ENCODE measurements around the gene EPS15.
A peak's percentile ranks its signal among the peaks of the same experiment; 100 is the strongest.
"Not testable (repeated sequence)": the region's sequence is repeated elsewhere in the genome, so short reads cannot be mapped to it uniquely, and the experiment has no call there.

EPS15 gene

GRCh38 chr1:51442198-51442597 is 76.9 kb downstream of the EPS15 start:
- Mint-ChIP-seq H3K4me3 (peak overlapping the region; percentile 58), H3K9me3 (no peaks in the 10 kb centered on the region), H3K27me3 (no peaks in the 10 kb centered on the region), H3K4me1 (peaks cover 22% of the 10 kb centered on the region), H3K36me3 (ENCODE audit: insufficient read depth) (peaks cover 33% of the 10 kb centered on the region), H3K27ac (ENCODE audit: low read depth) (peak overlapping the region; percentile 63)
- DNase-seq (ENCODE audit: low spot score in 2 of 2) (no peak), ATAC-seq (replicated peaks; ENCODE audit: extremely low read depth, poor library complexity, severe bottlenecking) (peak; percentile 85)

GRCh38 chr1:51439895-51440294 is 79.2 kb downstream of the EPS15 start:
- Mint-ChIP-seq H3K27ac (ENCODE audit: low read depth) (no peak overlapping the region), H3K27me3 (no peaks in the 10 kb centered on the region), H3K4me1 (peaks cover 30% of the 10 kb centered on the region), H3K4me3 (no peak overlapping the region), H3K36me3 (ENCODE audit: insufficient read depth) (peaks cover 27% of the 10 kb centered on the region), H3K9me3 (no peaks in the 10 kb centered on the region)
- ATAC-seq (replicated peaks; ENCODE audit: extremely low read depth, poor library complexity, severe bottlenecking) (no peak), DNase-seq (ENCODE audit: low spot score in 2 of 2) (no peak)

- ATAC-seq (replicated peaks; ENCODE audit: extremely low read depth, poor library complexity, severe bottlenecking) (no peak), DNase-seq (ENCODE audit: low spot score in 2 of 2) (no peak)
- Mint-ChIP-seq H3K27ac (ENCODE audit: low read depth) (no peak overlapping the region), H3K9me3 (no peaks in the 10 kb centered on the region), H3K36me3 (ENCODE audit: insufficient read depth) (peaks cover 27% of the 10 kb centered on the region), H3K27me3 (no peaks in the 10 kb centered on the region), H3K4me1 (peaks cover 36% of the 10 kb centered on the region), H3K4me3 (no peak overlapping the region)
These were observed 80.0 kb downstream of the EPS15 start for GRCh38 chr1:51439053-51439452.

GRCh38 chr1:51437391-51437790 is 81.7 kb downstream of the EPS15 start:
- Mint-ChIP-seq H3K36me3 (ENCODE audit: insufficient read depth) (peaks cover 26% of the 10 kb centered on the region), H3K4me1 (peaks cover 41% of the 10 kb centered on the region)
- DNase-seq (ENCODE audit: low spot score in 2 of 2); H3K9me3 Mint-ChIP-seq; ATAC-seq (replicated peaks; ENCODE audit: extremely low read depth, poor library complexity, severe bottlenecking); H3K27me3 Mint-ChIP-seq; H3K4me3 Mint-ChIP-seq; H3K27ac Mint-ChIP-seq (ENCODE audit: low read depth): not testable (repeated sequence)

- H3K27ac Mint-ChIP-seq (ENCODE audit: low read depth): peak overlapping the region; percentile 14
- peaks cover 33% of the 10 kb centered on the region for H3K4me1 Mint-ChIP-seq
- H3K9me3 Mint-ChIP-seq: no peaks in the 10 kb centered on the region
- H3K36me3 Mint-ChIP-seq (ENCODE audit: insufficient read depth): peaks cover 24% of the 10 kb centered on the region
- ATAC-seq (replicated peaks; ENCODE audit: extremely low read depth, poor library complexity, severe bottlenecking) (no peak), DNase-seq (ENCODE audit: low spot score in 2 of 2) (no peak)
- no peak overlapping the region for H3K4me3 Mint-ChIP-seq
- no peaks in the 10 kb centered on the region for H3K27me3 Mint-ChIP-seq
These were observed 83.2 kb downstream of the EPS15 start for GRCh38 chr1:51435878-51436277.

GRCh38 chr1:51433972-51434510 is 85.0 kb downstream of the EPS15 start:
- H3K4me1 Mint-ChIP-seq: peaks cover 33% of the 10 kb centered on the region

GRCh38 chr1:51433269-51433971 is 85.6 kb downstream of the EPS15 start:
- peaks cover 33% of the 10 kb centered on the region for H3K4me1 Mint-ChIP-seq
- DNase-seq (ENCODE audit: low spot score in 2 of 2) (no peak), ATAC-seq (replicated peaks; ENCODE audit: extremely low read depth, poor library complexity, severe bottlenecking) (no peak)
- H3K36me3 Mint-ChIP-seq (ENCODE audit: insufficient read depth): peaks cover 28% of the 10 kb centered on the region
- H3K27me3 Mint-ChIP-seq: no peaks in the 10 kb centered on the region
- H3K9me3 Mint-ChIP-seq: no peaks in the 10 kb centered on the region
- peak overlapping the region; percentile 31 for H3K4me3 Mint-ChIP-seq
- H3K27ac Mint-ChIP-seq (ENCODE audit: low read depth): peak overlapping the region; percentile 47

More at GRCh38 chr1:51433972-51434510, 85.0 kb downstream of the EPS15 start:
- peaks cover 28% of the 10 kb centered on the region for H3K36me3 Mint-ChIP-seq (ENCODE audit: insufficient read depth)
- no peaks in the 10 kb centered on the region for H3K9me3 Mint-ChIP-seq
- DNase-seq (ENCODE audit: low spot score in 2 of 2): no peak
- H3K4me3 Mint-ChIP-seq: peak overlapping the region; percentile 31
- H3K27me3 Mint-ChIP-seq: no peaks in the 10 kb centered on the region
- ATAC-seq (replicated peaks; ENCODE audit: extremely low read depth, poor library complexity, severe bottlenecking): no peak
- peak overlapping the region; percentile 47 for H3K27ac Mint-ChIP-seq (ENCODE audit: low read depth)

- Mint-ChIP-seq H3K27me3 (no peaks in the 10 kb centered on the region), H3K27ac (ENCODE audit: low read depth) (no peak overlapping the region), H3K4me1 (peaks cover 37% of the 10 kb centered on the region), H3K4me3 (no peak overlapping the region), H3K36me3 (ENCODE audit: insufficient read depth) (peaks cover 34% of the 10 kb centered on the region), H3K9me3 (no peaks in the 10 kb centered on the region)
- DNase-seq (ENCODE audit: low spot score in 2 of 2) (no peak), ATAC-seq (replicated peaks; ENCODE audit: extremely low read depth, poor library complexity, severe bottlenecking) (no peak)
These were observed 86.9 kb downstream of the EPS15 start for GRCh38 chr1:51432146-51432545.

- DNase-seq (ENCODE audit: low spot score in 2 of 2): no peak
- ATAC-seq (replicated peaks; ENCODE audit: extremely low read depth, poor library complexity, severe bottlenecking): no peak
- Mint-ChIP-seq H3K4me1 (peaks cover 29% of the 10 kb centered on the region), H3K4me3 (no peak overlapping the region), H3K27ac (ENCODE audit: low read depth) (no peak overlapping the region), H3K9me3 (no peaks in the 10 kb centered on the region), H3K27me3 (no peaks in the 10 kb centered on the region), H3K36me3 (ENCODE audit: insufficient read depth) (peaks cover 32% of the 10 kb centered on the region)
These were observed 91.6 kb downstream of the EPS15 start for GRCh38 chr1:51427438-51427837.

- ATAC-seq (replicated peaks; ENCODE audit: extremely low read depth, poor library complexity, severe bottlenecking): no peak
- Mint-ChIP-seq H3K36me3 (ENCODE audit: insufficient read depth) (peaks cover 35% of the 10 kb centered on the region), H3K9me3 (no peaks in the 10 kb centered on the region), H3K4me1 (peaks cover 34% of the 10 kb centered on the region), H3K4me3 (no peak overlapping the region), H3K27me3 (no peaks in the 10 kb centered on the region), H3K27ac (ENCODE audit: low read depth) (no peak overlapping the region)
- no peak for DNase-seq (ENCODE audit: low spot score in 2 of 2)
These were observed 93.1 kb downstream of the EPS15 start for GRCh38 chr1:51425955-51426354.

GRCh38 chr1:51425273-51425672 is 93.8 kb downstream of the EPS15 start:
- peaks cover 38% of the 10 kb centered on the region for H3K36me3 Mint-ChIP-seq (ENCODE audit: insufficient read depth)

GRCh38 chr1:51423073-51423821 is 95.8 kb downstream of the EPS15 start:
- H3K27me3 Mint-ChIP-seq: no peaks in the 10 kb centered on the region
- H3K27ac Mint-ChIP-seq (ENCODE audit: low read depth): no peak overlapping the region
- no peak overlapping the region for H3K4me3 Mint-ChIP-seq
- peaks cover 37% of the 10 kb centered on the region for H3K36me3 Mint-ChIP-seq (ENCODE audit: insufficient read depth)
- H3K9me3 Mint-ChIP-seq: no peaks in the 10 kb centered on the region
- peaks cover 49% of the 10 kb centered on the region for H3K4me1 Mint-ChIP-seq
- no peak for DNase-seq (ENCODE audit: low spot score in 2 of 2)
- no peak for ATAC-seq (replicated peaks; ENCODE audit: extremely low read depth, poor library complexity, severe bottlenecking)

More at GRCh38 chr1:51425273-51425672, 93.8 kb downstream of the EPS15 start:
- H3K4me3 Mint-ChIP-seq: no peak overlapping the region
- no peaks in the 10 kb centered on the region for H3K9me3 Mint-ChIP-seq
- DNase-seq (ENCODE audit: low spot score in 2 of 2) (no peak), ATAC-seq (replicated peaks; ENCODE audit: extremely low read depth, poor library complexity, severe bottlenecking) (no peak)
- H3K27me3 Mint-ChIP-seq: no peaks in the 10 kb centered on the region
- H3K4me1 Mint-ChIP-seq: peaks cover 40% of the 10 kb centered on the region
- no peak overlapping the region for H3K27ac Mint-ChIP-seq (ENCODE audit: low read depth)
